Tibial nerve (tissue), 4 donors: ENCODE data around the gene URB1. TPM values are rescaled to one million over a fixed set of nuclear protein-coding genes. Genes with fewer than 3 reads are reported as not detected.

Source experiments
- DNase-seq, 2 donors: peaks; one replicate each; pipeline ENCODE4 v3.0.0-alpha.2; 2019; ENCODE audit warnings: low spot score in 2 of 2
- H3K27ac ChIP-seq, 4 donors: fragments of 200-600 bp; sonication (generic) in 3 of 4; one replicate each; pipeline ENCODE4 v1.5.1; 2017 to 2019; ENCODE audit warnings: mild to moderate bottlenecking in 1 of 4
- H3K27me3 ChIP-seq, 2 donors: fragments of 200-600 bp; sonication (generic) in 1 of 2; one replicate each; pipeline versions ENCODE4 v1.5.1 to v1.6.0; 2017 to 2019
- H3K36me3 ChIP-seq, 3 donors: fragments of 200-600 bp; sonication (generic); one replicate each; pipeline ENCODE4 v1.5.1; 2018 to 2019
- H3K4me1 ChIP-seq, 4 donors: fragments of 200-600 bp; sonication (generic) in 3 of 4; one replicate each; pipeline ENCODE4 v1.5.1; 2017 to 2019
- H3K4me3 ChIP-seq, 4 donors: fragments of 200-600 bp; sonication (generic) in 3 of 4; one replicate each; pipeline ENCODE4 v1.5.1; 2017 to 2019; ENCODE audit warnings: mild to moderate bottlenecking in 1 of 4, moderate library complexity in 1 of 4
- H3K9me3 ChIP-seq, 4 donors: fragments of 200-600 bp; sonication (generic) in 3 of 4; one replicate each; pipeline ENCODE4 v1.5.1; 2017 to 2019
- EP300 ChIP-seq, 2 donors: sonication (generic); formaldehyde crosslinking; IDR thresholded peaks; one replicate each; pipeline ENCODE4 v1.6.1; 2017; ENCODE audit warnings: antibody characterized with exemption in 2 of 2, mild to moderate bottlenecking in 1 of 2
- POLR2A ChIP-seq, 2 donors: fragments of 450-650 bp; IDR thresholded peaks; one replicate each; pipeline ENCODE4 v1.6.1; 2017; ENCODE audit warnings: antibody characterized with exemption in 2 of 2, mild to moderate bottlenecking in 2 of 2, moderate library complexity in 2 of 2
- WGBS, 2 donors: methylation state at CpG; one replicate each; pipeline ENCODE4 v1.1.5; 2018; 5-methylcytosine and 5-hydroxymethylcytosine counted together
- total RNA-seq, 4 donors: library from RNA; depleted of rRNA; stranded (reverse); fragments of >200 nt; gene quantifications; one replicate each; pipeline ENCODE4 v1.1.0, GENCODE V29; 2016
- TF ChIP-seq, protein P1 (sequence below), 5 experiments: fragments of 200-600 bp in 3 of 5; fragments of 450-650 bp in 2 of 5; sonication (generic) in 3 of 5; IDR thresholded peaks; one replicate each; pipeline ENCODE4 v1.5.1; 2016 to 2019; ENCODE audit warnings: antibody characterized with exemption in 5 of 5, mild to moderate bottlenecking in 3 of 5, moderate library complexity in 2 of 5

URB1 gene
- total RNA-seq, 4 donors from 2014 or later = 18.6 to 29.4 (median 22.2) TPM

DNA sequence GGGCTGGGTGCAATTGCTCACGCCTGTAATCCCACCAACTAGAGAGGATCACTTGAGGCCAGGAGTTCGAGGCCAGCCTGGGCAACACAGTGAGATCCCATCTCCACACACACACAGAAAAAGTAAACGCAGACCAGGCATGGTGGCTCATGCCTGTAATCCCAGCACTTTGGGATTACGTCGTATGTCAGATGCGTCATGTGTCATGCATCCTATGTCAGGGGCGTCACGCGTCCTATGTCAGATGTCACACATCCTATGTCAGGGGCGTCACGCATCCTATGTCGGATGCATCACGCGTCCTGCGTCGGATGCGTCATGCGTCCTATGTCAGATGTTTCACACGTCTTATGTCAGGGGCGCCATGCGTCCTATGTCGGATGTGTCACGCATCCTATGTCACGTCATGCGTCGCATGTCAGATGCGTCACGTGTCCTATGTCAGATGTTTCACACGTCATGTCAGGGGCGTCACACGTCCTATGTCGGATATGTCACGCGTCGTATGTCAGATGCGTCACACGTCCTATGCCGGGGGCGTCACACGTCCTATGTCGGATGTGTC is 92.6 kb downstream of the URB1 start:
- Histone ChIP-seq H3K27me3 (no peaks in the 10 kb centered on the region), H3K27ac (no peak overlapping the region), H3K4me1 (no peaks in the 10 kb centered on the region), H3K9me3 (no peaks in the 10 kb centered on the region), H3K36me3 (peaks cover 0 to 5% (median 0%) of the 10 kb centered on the region in 3 donors), H3K4me3 (no peak overlapping the region)
- DNase-seq = no peak
- 91 to 96% methylated on average over 41 of the region's 41 CpGs for WGBS, 2 donors
- TF ChIP-seq, protein P1, sequence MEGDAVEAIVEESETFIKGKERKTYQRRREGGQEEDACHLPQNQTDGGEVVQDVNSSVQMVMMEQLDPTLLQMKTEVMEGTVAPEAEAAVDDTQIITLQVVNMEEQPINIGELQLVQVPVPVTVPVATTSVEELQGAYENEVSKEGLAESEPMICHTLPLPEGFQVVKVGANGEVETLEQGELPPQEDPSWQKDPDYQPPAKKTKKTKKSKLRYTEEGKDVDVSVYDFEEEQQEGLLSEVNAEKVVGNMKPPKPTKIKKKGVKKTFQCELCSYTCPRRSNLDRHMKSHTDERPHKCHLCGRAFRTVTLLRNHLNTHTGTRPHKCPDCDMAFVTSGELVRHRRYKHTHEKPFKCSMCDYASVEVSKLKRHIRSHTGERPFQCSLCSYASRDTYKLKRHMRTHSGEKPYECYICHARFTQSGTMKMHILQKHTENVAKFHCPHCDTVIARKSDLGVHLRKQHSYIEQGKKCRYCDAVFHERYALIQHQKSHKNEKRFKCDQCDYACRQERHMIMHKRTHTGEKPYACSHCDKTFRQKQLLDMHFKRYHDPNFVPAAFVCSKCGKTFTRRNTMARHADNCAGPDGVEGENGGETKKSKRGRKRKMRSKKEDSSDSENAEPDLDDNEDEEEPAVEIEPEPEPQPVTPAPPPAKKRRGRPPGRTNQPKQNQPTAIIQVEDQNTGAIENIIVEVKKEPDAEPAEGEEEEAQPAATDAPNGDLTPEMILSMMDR (IDR thresholded peaks at IDR 0.05) = no peak
- TF ChIP-seq EP300 (IDR thresholded peaks at IDR 0.05) (no peak), POLR2A (IDR thresholded peaks at IDR 0.05) (no peak)

DNA sequence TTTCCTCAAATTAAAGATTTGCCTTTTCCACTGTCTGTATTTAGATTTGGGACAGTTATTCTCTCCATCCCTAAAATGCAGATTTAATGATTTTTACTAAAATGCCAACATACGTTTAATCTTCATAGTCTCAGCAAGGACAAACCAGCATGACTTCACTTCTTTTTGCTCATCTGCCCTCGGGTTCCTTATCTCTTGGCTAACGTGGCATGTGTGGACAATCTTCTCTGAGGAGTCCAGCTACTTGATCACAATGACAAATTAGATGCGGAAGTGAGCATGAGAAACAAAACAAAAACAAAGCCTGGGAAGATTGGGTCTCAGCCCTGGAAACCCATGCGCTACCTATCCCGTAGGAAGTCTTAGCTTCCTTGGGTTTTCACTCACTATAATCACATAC is 93.1 kb downstream of the URB1 start:
- Histone ChIP-seq H3K27me3 (no peaks in the 10 kb centered on the region), H3K9me3 (no peaks in the 10 kb centered on the region)
- WGBS, 2 donors = 90 to 94% methylated on average over 6 of the region's 6 CpGs

DNA sequence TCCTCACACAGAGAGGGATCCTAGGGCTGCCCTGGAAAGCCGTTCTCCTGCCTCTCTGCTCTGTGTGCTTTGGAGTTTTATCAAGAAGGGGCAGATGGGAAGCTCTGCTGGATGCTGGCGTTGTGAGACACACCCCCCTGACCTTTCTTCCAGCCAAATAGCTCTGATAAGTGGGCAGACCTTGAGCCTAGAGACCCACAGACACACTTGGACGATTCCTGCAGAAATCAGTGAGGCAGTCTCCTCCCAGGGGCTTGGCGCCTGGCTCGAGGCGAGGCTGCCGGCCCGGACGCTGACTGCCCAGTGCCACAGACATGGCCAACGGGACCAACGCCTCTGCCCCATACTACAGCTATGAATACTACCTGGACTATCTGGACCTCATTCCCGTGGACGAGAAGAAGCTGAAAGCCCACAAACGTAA is 94.1 kb downstream of the URB1 start, which contains the start of gene MRAP:
MRAP (plus strand) TSS at position 198 of the 424 bp plus-strand sequence; CDS start at position 315, 117 bp downstream.
- Histone ChIP-seq H3K4me3 (no peak within 1 kb of the TSS), H3K36me3 (peaks cover 0 to 2% (median 0%) of the 10 kb centered on the region in 3 donors), H3K4me1 (no peaks in the 10 kb centered on the region), H3K27ac (peak within 1 kb of the TSS in 1 of 4 donors; percentile 55), H3K9me3 (no peaks in the 10 kb centered on the region), H3K27me3 (no peaks in the 10 kb centered on the region)
- TF ChIP-seq POLR2A (IDR thresholded peaks at IDR 0.05) (no peak), EP300 (IDR thresholded peaks at IDR 0.05) (no peak)
- TF ChIP-seq, protein P1 (IDR thresholded peaks at IDR 0.05) = no peak
- WGBS, 2 donors = 78 to 80% methylated on average over 14 of the region's 14 CpGs
- no peak for DNase-seq

More for the DNA sequence above, 93.1 kb downstream of the URB1 start:
- H3K4me3 ChIP-seq = no peak overlapping the region
- TF ChIP-seq POLR2A (IDR thresholded peaks at IDR 0.05) = no peak
- TF ChIP-seq, protein P1 (IDR thresholded peaks at IDR 0.05) = no peak
- TF ChIP-seq EP300 (IDR thresholded peaks at IDR 0.05) = no peak
- no peaks in the 10 kb centered on the region for H3K4me1 ChIP-seq
- H3K36me3 ChIP-seq = peaks cover 0 to 5% (median 0%) of the 10 kb centered on the region in 3 donors
- no peak for DNase-seq
- no peak overlapping the region for H3K27ac ChIP-seq

DNA sequence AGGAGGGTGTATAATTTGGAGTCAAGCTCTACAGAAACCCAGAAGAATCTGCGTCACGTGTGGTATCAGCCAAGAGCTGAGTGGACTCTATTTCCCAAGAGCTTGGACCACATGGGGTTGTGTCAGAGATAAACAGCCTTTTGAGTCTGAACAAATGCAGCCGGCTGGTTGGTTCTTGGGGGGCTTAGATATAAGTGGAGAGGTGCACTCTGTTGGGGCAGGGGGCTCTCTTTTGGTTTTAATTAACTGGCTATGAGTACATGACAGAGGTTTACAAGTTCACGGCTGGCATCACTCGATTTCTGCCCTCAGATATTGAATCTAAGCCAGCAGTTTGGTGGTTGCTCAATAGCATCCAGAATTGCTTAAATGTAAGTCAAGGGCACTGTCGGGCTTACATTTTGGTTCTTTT is 94.7 kb downstream of the URB1 start:
- Histone ChIP-seq H3K4me1 (no peaks in the 10 kb centered on the region), H3K27me3 (no peaks in the 10 kb centered on the region), H3K27ac (peak overlapping the region in 1 of 4 donors; percentile 55), H3K4me3 (no peak overlapping the region), H3K9me3 (no peaks in the 10 kb centered on the region), H3K36me3 (no peaks in the 10 kb centered on the region)
- TF ChIP-seq POLR2A (IDR thresholded peaks at IDR 0.05) (no peak), EP300 (IDR thresholded peaks at IDR 0.05) (no peak)
- TF ChIP-seq, protein P1 (IDR thresholded peaks at IDR 0.05) = no peak
- DNase-seq = no peak
- 77 to 79% methylated on average over 6 of the region's 6 CpGs for WGBS, 2 donors

DNA sequence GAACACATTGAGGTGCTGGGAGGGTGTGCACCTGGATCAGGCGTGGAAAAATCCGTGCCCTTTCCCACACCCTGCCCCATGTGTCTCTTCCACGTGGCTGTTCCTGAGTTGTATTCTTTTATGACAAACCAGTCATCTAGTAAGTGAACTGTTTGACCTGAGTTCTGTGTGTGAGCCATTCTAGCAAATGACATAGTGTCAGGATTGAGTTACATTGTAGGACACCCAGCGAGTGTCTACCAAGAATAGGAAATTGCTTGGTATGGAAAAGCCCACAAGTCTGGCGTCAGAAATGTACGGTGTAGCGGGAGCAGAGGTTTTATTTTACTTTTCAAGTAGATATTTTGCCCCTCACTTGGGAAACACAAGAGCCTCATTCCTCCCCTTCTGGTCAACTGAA is 95.4 kb downstream of the URB1 start:
- WGBS, 2 donors = 87 to 90% methylated on average over 7 of the region's 7 CpGs
- no peak for DNase-seq
- Histone ChIP-seq H3K27ac (peak overlapping the region in 1 of 4 donors; percentile 20), H3K27me3 (no peaks in the 10 kb centered on the region), H3K9me3 (no peaks in the 10 kb centered on the region), H3K36me3 (no peaks in the 10 kb centered on the region), H3K4me1 (no peaks in the 10 kb centered on the region), H3K4me3 (no peak overlapping the region)
- no peak for TF ChIP-seq EP300 (IDR thresholded peaks at IDR 0.05)
- TF ChIP-seq POLR2A (IDR thresholded peaks at IDR 0.05) = no peak
- TF ChIP-seq, protein P1 (IDR thresholded peaks at IDR 0.05) = no peak
